GM12801 (cell line): ENCODE measurements around the gene LPP.

Experiments
- CTCF ChIP-seq: IDR thresholded peaks from one replicate; pipeline ENCODE4 v1.5.1; 2011; ENCODE audit warnings: control low read depth; ENCODE audit not compliant: insufficient read length; ENCODE audit errors: extremely low read depth

Gene LPP

GRCh38 chr3:188139466-188139865 lies 14.5 kb upstream of the LPP start:
- TF ChIP-seq CTCF, result no peak

- no peak for TF ChIP-seq CTCF
These were observed 7.7 kb upstream of the LPP start for GRCh38 chr3:188146219-188146618.

GRCh38 chr3:188147782-188148181 lies 6.2 kb upstream of the LPP start:
- TF ChIP-seq CTCF, result no peak

GRCh38 chr3:188148318-188148717 lies 5.6 kb upstream of the LPP start:
- TF ChIP-seq CTCF, result no peak

- no peak for TF ChIP-seq CTCF
These were observed 4.4 kb upstream of the LPP start for GRCh38 chr3:188149587-188149986.

GRCh38 chr3:188150982-188151381 lies 3.0 kb upstream of the LPP start:
- TF ChIP-seq CTCF, result no peak

GRCh38 chr3:188151438-188151837 lies 2.5 kb upstream of the LPP start:
- no peak for TF ChIP-seq CTCF
